GM12875 (cell line): ENCODE data around the gene AP2A1.

ENCODE experiments used
- H3K4me3 ChIP-seq: one replicate; pipeline ENCODE4 v1.5.1; 2011; ENCODE audit warnings: low read depth, low read length, control low read depth
- TF ChIP-seq, protein P1 (sequence below): IDR thresholded peaks from 2 replicates; pipeline ENCODE4 v1.5.1; 2011; ENCODE audit warnings: low read depth, mild to moderate bottlenecking, control low read depth, inconsistent platforms, low read length, moderate library complexity, borderline replicate concordance; ENCODE audit not compliant: insufficient read depth

The AP2A1 gene

GRCh38 chr19:49845414-49845813 is 78.6 kb downstream of the AP2A1 start:
- TF ChIP-seq, protein P1, sequence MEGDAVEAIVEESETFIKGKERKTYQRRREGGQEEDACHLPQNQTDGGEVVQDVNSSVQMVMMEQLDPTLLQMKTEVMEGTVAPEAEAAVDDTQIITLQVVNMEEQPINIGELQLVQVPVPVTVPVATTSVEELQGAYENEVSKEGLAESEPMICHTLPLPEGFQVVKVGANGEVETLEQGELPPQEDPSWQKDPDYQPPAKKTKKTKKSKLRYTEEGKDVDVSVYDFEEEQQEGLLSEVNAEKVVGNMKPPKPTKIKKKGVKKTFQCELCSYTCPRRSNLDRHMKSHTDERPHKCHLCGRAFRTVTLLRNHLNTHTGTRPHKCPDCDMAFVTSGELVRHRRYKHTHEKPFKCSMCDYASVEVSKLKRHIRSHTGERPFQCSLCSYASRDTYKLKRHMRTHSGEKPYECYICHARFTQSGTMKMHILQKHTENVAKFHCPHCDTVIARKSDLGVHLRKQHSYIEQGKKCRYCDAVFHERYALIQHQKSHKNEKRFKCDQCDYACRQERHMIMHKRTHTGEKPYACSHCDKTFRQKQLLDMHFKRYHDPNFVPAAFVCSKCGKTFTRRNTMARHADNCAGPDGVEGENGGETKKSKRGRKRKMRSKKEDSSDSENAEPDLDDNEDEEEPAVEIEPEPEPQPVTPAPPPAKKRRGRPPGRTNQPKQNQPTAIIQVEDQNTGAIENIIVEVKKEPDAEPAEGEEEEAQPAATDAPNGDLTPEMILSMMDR: no peak

DNA sequence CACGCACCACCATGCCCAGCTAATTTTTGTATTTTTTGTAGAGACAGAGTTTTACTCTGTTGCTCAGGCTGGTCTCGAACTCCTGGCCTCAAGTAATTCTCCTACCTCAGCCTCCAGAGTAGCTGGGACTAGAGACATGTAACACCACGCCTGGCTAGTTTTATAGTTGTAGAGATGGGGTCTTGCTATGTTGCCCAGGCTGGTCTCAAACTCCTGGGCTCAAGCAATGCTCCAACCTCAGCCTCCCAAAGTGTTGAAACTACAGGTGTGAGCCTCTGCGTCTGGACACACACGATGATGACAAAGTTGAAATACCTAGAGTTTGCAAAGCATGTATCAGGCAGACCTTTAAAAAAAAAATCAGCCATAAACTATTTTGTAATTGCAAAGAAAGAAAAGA is 79.6 kb downstream of the AP2A1 start:
- TF ChIP-seq, protein P1: no peak
- no peak overlapping the region for H3K4me3 ChIP-seq

More at GRCh38 chr19:49845414-49845813, 78.6 kb downstream of the AP2A1 start:
- H3K4me3 ChIP-seq: no peak overlapping the region

- TF ChIP-seq, protein P1: no peak
- H3K4me3 ChIP-seq: no peak overlapping the region
Measured at GRCh38 chr19:49847731-49848696, 81.2 kb downstream of the AP2A1 start.

- H3K4me3 ChIP-seq: no peak overlapping the region
- TF ChIP-seq, protein P1: no peak
Measured at GRCh38 chr19:49848938-49849337, 82.1 kb downstream of the AP2A1 start.

DNA sequence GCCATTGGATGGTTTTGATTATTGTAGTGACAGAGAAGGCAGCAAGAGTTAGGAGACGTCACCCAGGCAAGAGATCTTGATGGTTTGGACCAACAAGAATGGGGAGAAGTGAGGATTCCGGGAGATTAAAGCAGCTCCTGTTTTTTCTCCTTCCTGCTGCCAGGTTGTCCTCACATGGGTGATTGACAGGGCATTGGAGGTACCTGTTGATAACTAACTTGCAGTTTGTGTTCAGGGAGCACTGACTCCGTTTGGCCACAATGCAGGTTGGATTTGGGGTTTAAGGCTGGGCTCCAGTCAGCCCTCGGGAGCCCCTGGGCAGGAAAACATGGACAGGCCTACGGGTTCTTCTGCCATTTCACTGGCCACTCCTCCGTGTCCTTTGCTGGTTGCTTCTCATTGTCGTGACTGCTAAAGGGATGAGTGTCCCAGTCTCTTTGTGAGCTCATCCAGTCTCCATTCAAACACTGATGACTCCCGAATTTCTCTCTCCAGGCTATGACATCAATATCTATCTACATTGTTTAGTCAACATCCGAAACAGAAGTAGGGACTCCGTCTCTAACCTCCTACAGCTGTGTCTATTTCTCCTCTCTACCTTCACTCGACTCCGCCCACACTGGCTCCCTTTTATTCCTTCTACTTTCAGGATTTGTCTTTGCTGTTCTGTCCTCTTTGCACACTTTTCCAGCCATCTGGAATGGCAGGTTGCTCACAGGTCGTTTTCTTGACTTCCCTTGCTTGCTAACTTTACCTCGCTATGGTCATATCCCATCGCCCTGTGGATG is 82.8 kb downstream of the AP2A1 start:
- no peak overlapping the region for H3K4me3 ChIP-seq
- TF ChIP-seq, protein P1: no peak

- H3K4me3 ChIP-seq: peak overlapping the region; percentile 88
- TF ChIP-seq, protein P1: no peak
Measured at GRCh38 chr19:49850221-49850486, 83.4 kb downstream of the AP2A1 start.
